Fibroblast of pulmonary artery (primary cell): ENCODE data around the gene TEAD1.

Experiments used
- DNase-seq: peaks from one replicate; pipeline ENCODE4 v3.0.0-alpha.2; 2010; ENCODE audit warnings: low read depth
- H3K4me3 ChIP-seq: replicated peaks from 2 replicates; pipeline ENCODE4 v1.5.1; 2011; ENCODE audit warnings: low read depth, mild to moderate bottlenecking, control low read depth, low read length, moderate library complexity
- TF ChIP-seq, protein P1 (sequence below): IDR thresholded peaks from 2 replicates; pipeline ENCODE4 v1.5.1; 2011; ENCODE audit warnings: mild to moderate bottlenecking, control low read depth, low read length, inconsistent platforms; ENCODE audit errors: missing control alignments

TEAD1 gene

DNA sequence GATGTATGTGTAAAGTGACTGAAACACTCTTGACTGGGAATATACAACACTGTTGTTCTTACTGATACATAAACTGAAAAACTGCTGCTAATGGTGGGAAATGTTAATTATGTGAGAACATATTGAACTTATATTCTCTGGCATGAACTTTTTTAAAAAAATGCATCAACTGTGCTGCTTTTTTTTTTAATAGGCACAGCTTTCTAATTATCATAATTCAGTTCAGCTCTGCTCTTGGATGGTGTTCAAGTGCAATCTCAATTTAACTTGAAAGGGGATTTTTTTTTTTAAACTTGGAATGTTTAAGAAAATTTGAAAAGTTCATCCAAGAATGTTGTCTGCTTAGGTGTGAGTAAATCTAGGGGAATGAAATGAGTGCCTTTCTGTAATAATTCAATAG lies 5.2 kb downstream of the TEAD1 start:
- no peak for DNase-seq
- TF ChIP-seq, protein P1, sequence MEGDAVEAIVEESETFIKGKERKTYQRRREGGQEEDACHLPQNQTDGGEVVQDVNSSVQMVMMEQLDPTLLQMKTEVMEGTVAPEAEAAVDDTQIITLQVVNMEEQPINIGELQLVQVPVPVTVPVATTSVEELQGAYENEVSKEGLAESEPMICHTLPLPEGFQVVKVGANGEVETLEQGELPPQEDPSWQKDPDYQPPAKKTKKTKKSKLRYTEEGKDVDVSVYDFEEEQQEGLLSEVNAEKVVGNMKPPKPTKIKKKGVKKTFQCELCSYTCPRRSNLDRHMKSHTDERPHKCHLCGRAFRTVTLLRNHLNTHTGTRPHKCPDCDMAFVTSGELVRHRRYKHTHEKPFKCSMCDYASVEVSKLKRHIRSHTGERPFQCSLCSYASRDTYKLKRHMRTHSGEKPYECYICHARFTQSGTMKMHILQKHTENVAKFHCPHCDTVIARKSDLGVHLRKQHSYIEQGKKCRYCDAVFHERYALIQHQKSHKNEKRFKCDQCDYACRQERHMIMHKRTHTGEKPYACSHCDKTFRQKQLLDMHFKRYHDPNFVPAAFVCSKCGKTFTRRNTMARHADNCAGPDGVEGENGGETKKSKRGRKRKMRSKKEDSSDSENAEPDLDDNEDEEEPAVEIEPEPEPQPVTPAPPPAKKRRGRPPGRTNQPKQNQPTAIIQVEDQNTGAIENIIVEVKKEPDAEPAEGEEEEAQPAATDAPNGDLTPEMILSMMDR = no peak
- H3K4me3 ChIP-seq = no peak overlapping the region

DNA sequence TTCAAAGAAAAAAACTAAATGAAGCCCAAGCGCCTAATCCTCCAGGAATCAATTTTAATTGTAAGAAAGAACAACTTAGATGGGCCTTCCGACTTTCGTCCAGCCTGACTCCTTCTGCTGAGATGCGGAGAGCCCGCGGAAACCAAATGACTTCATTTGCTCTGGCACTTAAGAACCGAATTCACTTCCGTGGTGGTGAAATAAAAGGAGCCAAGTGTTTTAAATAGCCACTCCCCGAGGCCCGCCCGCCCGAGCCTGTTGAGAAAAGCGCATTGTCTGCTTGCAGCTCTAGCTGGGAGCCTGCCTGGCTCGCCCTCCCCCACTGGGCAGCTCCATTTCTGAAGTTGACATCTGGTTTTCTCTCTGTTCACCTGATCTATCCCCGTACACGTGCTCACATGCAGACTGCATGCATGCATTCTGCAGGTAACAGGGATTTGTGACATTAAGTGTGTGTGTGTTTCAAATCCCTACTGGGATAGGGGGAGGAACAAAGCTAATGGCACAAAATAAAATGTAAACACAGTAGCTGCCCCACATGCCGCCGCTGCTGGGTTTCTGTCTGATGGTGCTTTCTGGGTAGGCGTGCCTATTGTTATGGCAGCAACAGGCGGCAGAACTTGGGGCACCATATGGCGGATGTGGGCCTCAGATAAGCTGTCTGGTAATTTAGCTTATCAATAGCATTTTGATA lies 6.2 kb downstream of the TEAD1 start:
- peak; percentile 95 for DNase-seq
- H3K4me3 ChIP-seq = peak overlapping the region; percentile 2
- TF ChIP-seq, protein P1 = no peak

DNA sequence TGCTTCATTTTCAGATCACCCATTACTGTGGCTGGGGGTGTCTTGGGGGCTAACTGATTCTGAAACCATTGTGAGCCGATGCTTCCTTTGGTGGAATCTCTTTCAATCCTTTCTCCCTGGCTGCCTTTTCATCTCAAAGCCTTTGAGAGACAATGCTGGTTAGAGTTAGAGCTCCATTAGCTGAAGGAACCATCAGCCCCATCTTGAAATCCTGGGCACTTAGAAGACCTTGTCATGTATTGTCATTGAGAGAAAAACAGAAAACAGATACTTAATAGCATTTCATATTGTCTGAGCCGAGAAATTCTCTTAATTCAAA lies 6.7 kb downstream of the TEAD1 start:
- no peak overlapping the region for H3K4me3 ChIP-seq
- no peak for DNase-seq
- TF ChIP-seq, protein P1 = no peak

DNA sequence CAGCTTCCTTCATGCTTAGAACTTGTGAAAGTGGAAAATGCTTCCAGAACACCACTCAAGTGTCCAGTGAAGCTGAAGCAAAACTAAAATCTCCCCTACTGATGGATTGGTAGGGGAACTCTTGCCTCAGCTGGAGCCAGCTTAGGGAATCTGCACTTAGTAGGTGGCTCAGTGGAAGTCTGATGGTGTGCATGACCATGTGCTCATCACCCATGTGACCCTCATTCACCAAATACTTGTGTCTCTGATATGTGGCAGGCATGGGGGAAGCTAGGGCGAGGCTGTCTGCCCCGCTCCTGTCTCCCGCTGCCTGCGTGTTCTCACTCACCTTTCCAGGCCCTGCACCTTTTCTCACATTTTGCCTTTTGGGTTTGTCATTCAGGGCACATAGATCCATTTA lies 7.2 kb downstream of the TEAD1 start:
- DNase-seq = no peak
- TF ChIP-seq, protein P1 = no peak
- no peak overlapping the region for H3K4me3 ChIP-seq

DNA sequence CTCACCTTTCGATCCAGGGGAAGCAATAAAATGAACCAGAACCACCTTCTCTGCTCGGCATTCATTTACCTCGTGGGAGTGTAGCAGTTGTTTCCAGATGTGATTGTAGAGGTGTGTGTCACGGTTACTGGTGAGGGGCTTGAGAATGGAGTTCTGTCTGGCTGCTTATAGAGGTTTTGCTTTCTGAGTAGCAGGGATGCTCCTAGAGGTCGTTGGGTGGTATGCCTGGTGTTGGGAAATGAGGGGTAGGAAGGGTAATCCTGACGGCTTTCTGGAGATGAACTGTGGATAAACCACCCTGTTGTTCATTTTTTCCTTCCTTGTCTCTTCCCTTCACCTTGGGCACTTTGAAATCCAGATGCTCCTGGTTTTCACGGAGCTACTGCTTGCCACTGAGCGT lies 8.1 kb downstream of the TEAD1 start:
- TF ChIP-seq, protein P1 = no peak
- DNase-seq = no peak

DNA sequence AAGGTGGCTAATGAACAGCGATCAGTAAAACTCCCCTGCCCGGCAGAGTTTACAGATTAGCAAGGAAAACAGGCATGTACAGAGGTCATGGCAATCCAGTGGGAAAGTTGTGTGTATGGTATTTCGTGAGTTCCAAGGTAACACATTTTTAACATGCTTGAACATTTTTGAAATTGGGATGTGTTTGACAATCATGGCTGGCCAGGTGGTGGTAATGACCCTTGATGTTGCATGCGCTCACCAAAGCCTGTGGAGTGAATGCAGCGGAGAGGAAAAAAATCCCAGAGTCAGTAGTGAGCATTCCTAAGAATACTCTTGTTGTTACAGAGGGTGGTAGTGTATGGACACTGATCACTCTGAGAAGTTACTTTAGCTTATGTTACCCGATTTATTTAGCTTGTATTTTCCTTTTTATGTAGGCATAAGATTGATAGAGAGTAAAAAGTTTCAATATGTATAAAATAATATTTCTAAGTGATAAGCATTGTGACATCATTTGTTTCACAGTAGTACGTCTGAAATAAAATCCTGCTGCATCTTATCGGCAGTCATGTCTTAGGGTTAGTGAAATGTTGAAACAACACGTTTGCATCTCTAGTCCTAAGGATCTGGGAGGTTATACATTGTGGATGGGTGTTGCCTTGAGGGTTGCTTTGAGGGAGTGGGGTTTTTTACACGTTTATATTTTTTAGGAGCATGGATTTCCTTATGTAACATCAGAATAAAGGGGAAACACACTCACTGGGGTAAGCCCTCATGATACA lies 8.7 kb downstream of the TEAD1 start:
- DNase-seq = no peak
- H3K4me3 ChIP-seq = no peak overlapping the region
- TF ChIP-seq, protein P1 = no peak

More for the DNA sequence above, 8.1 kb downstream of the TEAD1 start:
- H3K4me3 ChIP-seq = no peak overlapping the region
